Activated CD8-positive, alpha-beta memory T cell treated with anti-CD3 and anti-CD28 coated beads for 4 hours (primary cell): ENCODE measurements around the gene ASB2.

Experiments used
- DNase-seq, 2 donors: peaks; one replicate each; pipeline ENCODE4 v3.0.0-alpha.2; 2020; ENCODE audit warnings: low read depth in 2 of 2

ASB2 gene

GRCh38 chr14:93950948-93951634 lies 25.3 kb downstream of the ASB2 start:
- DNase-seq, result no peak

- no peak for DNase-seq
These were observed 26.8 kb downstream of the ASB2 start for GRCh38 chr14:93949511-93950075.

DNA sequence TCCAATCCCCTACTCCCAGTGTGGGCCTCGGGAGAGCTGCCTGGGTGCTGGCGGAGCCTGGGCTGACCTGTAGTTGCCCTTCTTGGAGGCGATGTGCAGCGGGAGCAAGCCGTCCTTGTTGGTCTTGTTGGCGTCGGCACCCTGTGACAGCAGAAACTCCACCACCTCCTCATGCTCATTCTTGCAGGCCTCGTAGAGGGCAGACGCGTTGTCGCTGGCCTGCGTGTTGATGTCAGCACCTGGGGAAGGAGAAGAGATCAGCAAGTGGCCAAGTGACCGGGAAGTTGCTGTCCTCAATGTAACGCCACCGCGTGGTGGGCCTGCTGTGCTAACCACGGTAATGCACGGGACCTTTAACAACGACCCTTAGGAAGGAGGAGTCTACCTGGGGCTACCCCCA lies 29.1 kb downstream of the ASB2 start:
- DNase-seq, result no peak

GRCh38 chr14:93946541-93947090 lies 29.8 kb downstream of the ASB2 start:
- no peak for DNase-seq

- no peak for DNase-seq
These were observed 30.3 kb downstream of the ASB2 start for GRCh38 chr14:93946104-93946503.

DNA sequence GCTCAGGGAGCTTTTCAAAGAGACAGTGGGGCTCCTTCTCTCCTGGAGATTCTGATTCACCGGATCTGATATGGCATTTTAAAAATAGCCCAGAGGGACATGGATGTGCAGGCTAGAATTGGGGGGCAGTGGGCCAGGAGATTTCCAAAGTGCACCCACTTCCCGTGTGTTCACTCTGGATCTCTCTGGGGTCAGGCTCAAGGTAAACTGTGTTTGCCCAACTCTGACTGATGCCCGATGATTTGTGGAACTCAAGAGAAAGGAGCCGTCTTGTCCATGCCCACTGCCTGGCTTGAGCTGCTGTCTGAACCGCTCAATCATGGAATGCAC lies 31.3 kb downstream of the ASB2 start:
- no peak for DNase-seq

GRCh38 chr14:93944348-93945069 lies 31.9 kb downstream of the ASB2 start:
- DNase-seq, result no peak

- no peak for DNase-seq
These were observed 32.4 kb downstream of the ASB2 start for GRCh38 chr14:93943930-93944329.

DNA sequence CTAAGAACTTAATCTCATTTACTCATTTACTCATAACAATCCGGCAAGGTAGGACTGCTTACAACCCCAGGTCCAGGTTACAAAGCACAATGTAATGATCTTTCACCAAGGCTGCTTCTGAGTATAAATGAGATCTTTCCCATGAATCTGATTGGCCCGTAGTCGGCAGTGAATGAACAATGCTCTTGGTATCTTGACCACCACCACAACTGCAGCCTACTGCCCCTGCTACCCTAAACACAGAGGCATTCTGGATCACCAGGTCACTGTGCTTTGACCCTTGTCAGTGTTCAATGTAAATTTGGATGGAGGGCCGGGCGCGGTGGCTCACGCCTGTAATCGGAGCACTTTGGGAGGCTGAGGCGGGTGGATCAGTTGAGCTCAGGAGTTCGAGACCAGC lies 33.3 kb downstream of the ASB2 start:
- DNase-seq, result no peak

- no peak for DNase-seq
These were observed 35.0 kb downstream of the ASB2 start for GRCh38 chr14:93941293-93941910.

DNA sequence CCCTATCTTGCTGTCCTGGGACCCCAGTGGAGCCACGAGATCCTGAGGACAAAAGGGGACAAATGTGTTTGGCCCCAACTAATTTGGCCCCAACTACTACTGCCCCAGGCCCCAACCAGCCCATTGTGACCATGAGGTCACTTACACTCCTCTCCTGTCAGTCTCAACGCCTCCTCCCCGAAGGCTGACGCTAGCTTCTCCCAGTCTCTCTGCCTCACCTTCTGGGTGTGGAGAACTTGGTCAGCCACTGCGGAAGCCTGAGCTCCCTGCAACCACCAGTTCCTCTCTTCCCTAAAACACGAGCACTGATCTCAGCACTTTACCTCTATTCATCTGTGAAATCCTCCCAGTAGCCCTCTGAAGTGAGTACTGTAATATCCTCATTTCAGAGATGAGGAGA lies 35.9 kb downstream of the ASB2 start:
- no peak for DNase-seq

DNA sequence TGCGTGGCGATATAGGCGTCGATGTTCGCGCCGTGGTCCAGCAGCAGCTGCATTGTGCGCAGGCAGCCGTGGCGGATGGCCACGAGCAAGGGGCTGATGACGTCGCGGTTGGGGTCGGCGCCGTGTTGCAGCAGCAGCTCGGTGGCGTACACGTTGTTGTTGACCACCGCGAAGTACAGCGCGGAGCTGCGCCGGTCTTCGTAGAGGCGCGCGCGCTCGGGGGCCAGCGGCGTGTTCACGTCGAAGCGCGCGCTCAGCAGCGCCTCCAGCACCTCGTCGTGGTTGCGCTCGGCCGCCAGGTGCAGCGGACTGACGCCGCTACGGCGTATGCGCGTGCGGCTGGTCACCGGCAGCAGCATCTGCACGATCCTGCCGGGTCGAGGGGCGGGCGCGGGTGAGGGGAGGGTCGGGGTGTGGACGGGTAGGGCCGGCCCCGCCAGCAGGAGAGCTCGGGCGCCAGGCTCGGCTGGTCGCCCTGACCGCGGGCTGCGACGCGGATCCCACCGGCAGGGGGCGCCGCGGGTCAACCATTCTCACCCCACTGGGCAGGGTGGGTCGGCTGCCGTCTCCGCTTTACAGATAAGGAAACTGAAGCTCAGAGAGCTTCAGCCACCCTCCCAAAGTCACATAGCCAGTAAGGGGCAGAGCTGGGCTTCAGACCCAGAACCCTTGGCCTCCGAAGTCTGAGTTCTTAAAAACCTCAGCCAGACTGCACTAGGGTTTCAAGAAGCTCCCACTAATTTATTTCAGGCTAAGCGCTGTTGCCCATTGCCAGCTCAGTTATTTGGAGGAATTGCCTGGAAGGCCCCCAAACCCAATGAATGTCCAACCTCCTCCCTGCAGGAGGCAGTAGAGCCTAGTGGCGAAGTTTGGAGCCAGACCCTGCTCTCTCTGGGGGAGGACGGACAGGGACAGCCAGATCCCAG lies 36.8 kb downstream of the ASB2 start:
- DNase-seq, result peak; percentile 80 to 82

GRCh38 chr14:93938751-93939303 lies 37.5 kb downstream of the ASB2 start:
- DNase-seq, result no peak

DNA sequence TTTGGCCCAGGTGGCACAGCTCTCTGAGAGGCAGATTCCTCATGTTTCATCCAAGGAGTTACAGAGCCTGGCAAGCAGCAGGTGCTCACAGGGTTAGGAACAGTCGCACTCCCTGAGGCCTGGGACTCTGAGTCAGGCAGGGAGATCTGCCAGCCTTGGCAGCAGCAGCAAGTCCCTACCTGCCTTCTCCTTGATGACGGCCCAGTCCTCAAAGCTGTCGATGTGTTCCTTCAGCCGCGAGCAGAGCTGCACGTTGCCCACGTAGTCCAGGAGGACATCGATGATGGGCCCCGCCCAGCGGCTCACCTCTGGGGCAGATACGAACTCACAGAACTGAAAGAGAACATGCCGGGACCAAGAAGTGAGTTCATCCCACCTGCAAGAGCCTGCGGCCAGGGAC lies 38.9 kb downstream of the ASB2 start:
- DNase-seq, result no peak

- no peak for DNase-seq
These were observed 39.4 kb downstream of the ASB2 start for GRCh38 chr14:93936926-93937325.

GRCh38 chr14:93936245-93936644 lies 40.1 kb downstream of the ASB2 start:
- no peak for DNase-seq

DNA sequence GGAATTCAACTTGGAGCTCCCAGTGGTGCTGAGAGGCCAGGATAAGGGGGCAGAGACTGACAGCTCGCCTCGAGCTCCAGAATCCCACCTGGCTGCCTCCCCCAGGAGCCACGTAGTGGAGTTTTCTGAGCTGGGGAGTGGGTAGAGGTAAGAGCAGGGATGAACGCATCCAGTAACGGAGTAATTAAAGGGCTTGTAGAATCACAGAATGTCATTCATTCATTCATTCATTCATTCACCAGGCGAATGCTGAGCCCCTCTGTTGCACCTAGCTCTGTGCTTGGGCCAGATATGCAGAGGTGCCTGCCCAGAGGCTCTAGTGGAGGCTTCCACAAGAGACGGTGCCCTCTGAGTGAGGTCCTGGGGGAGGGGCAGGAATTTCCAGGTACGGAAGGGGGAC lies 41.2 kb downstream of the ASB2 start:
- no peak for DNase-seq

GRCh38 chr14:93932642-93933041 lies 43.7 kb downstream of the ASB2 start:
- DNase-seq, result no peak

DNA sequence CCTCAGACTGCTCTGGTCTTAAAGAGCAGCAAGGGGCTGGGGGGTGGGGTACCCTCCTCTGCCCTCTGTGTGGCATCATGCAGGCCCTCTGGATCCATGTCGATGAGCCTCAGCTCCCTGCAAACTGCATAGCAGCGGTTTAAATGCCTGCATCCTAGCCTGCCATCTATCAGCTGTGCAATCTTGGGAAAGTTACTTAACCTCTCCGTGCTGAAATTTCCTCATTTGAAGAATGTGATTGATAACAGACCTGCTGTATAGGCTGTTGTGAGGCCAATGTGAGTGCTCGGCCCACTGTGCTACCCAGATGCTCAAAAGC lies 45.4 kb downstream of the ASB2 start:
- no peak for DNase-seq

DNA sequence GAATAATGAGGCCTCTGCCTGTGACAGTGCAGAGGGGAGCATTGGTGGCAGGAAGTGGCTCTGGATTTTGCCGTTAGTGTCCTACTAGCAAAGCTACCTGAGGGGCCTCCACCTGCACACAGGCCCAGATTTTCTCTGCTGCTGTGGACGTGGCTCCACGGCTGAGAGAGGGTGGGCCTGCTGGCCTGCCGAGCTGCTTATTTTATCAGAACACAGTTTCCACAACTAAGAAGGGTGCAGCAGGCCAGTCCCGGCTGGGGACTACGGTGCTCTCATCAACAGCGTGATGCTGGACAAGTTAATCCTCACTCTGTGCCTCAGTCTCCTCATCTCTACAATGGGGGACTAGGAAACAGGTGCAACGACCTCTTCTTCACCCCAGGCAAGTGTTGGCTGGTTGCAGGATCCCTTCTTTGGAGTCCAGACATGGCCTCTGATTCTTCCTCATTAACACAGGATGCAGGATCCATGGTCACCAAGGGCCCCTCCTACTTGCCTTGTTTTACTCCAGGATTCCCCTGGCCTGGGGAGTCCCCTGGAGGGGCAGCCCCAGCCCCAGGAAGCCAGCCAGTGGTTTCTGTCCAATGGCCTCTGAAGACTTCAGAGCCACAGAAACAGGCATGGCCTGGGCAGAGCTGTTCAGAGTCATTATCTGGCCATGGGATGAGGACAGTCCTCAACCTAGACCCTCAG lies 45.9 kb downstream of the ASB2 start:
- no peak for DNase-seq

GRCh38 chr14:93929657-93930056 lies 46.7 kb downstream of the ASB2 start:
- DNase-seq, result no peak
